GM12878 (cell line): ENCODE data around the gene DOCK2. TPM values are rescaled to one million over a fixed set of nuclear protein-coding genes. Genes with fewer than 3 reads are reported as not detected.
A peak's percentile ranks its signal among the peaks of the same experiment; 100 is the strongest.
"Not testable (repeated sequence)": the region's sequence is repeated elsewhere in the genome, so short reads cannot be mapped to it uniquely, and the experiment has no call there.

Source experiments
- ATAC-seq: fragments of 200-7000 bp; cut with Tn5 transposase; 3 replicates; pipeline ENCODE4 v1.9.1; 2020; ENCODE audit warnings: mild to moderate bottlenecking, moderate library complexity
- BruUV-seq: library from RNA; stranded (reverse); fragments of 400-500 nt; replicated peaks from 2 replicates; lab custom pipeline; 2021; lab: Mats Ljungman, UMichigan
- CTCF ChIA-PET: fragments of 300-600 bp; sonication (Branson Sonifier 250); formaldehyde crosslinking; extraction: SDS; loops from one replicate; lab custom pipeline; 2021; ENCODE audit warnings: inconsistent platforms; lab: Yijun Ruan, JAX
- POLR2A ChIA-PET: fragments of 350-600 bp; formaldehyde crosslinking; extraction: SDS; loops from one replicate; lab custom pipeline; 2021; ENCODE audit warnings: inconsistent platforms; lab: Charles Lee
- RAD21 ChIA-PET: fragments of 300-600 bp; sonication (Branson Sonifier 250); formaldehyde crosslinking; loops from one replicate; lab custom pipeline; 2023; ENCODE audit warnings: antibody characterized with exemption; ENCODE audit not compliant: unreplicated experiment; lab: Charles Lee
- SMC1A ChIA-PET: fragments of 300-600 bp; sonication (Branson Sonifier 250); formaldehyde crosslinking; loops from one replicate; lab custom pipeline; 2023; ENCODE audit not compliant: unreplicated experiment, uncharacterized antibody; lab: Charles Lee
- DNase-seq: peaks from one replicate; pipeline ENCODE4 v3.0.0-alpha.2; 2011; ENCODE audit warnings: low read depth, low spot score
- FAIRE-seq: peaks from 3 replicates; lab custom pipeline; 2011; peaks lifted over from hg19 to GRCh38; lab: Jason Lieb, UNC
- H2AFZ ChIP-seq: 2 replicates; pipeline ENCODE4 v1.6.0; 2011; ENCODE audit warnings: low read depth, low read length, control low read depth; ENCODE audit not compliant: control insufficient read depth
- H3K27ac ChIP-seq: 2 replicates; pipeline ENCODE4 v1.5.1; 2011; ENCODE audit warnings: control low read depth; ENCODE audit not compliant: control insufficient read depth, insufficient read depth
- H3K27me3 ChIP-seq, 2 experiments: replicated peaks in 1 of 2; 2 replicates each; pipeline versions ENCODE4 v1.6.0 to v1.6.1; 2011; ENCODE audit warnings: low read length in 1 of 2; ENCODE audit not compliant: control insufficient read depth in 2 of 2, insufficient read depth in 2 of 2
- H3K36me3 ChIP-seq, 2 experiments: 2 replicates each; pipeline ENCODE4 v1.5.1; 2011; ENCODE audit warnings: low read length in 1 of 2; ENCODE audit not compliant: control insufficient read depth in 2 of 2, insufficient read depth in 2 of 2
- H3K4me1 ChIP-seq: 2 replicates; pipeline ENCODE4 v1.6.1; 2011; ENCODE audit warnings: mild to moderate bottlenecking, low read length, moderate library complexity, mixed read lengths; ENCODE audit not compliant: control insufficient read depth, insufficient read depth
- H3K4me2 ChIP-seq: 2 replicates; pipeline ENCODE4 v1.6.0; 2011; ENCODE audit warnings: control low read depth; ENCODE audit not compliant: control insufficient read depth, insufficient read depth
- H3K4me3 ChIP-seq: fragments of 200-600 bp; sonication (generic); 2 replicates; pipeline ENCODE4 v1.5.1; 2016
- H3K79me2 ChIP-seq: 2 replicates; pipeline ENCODE4 v1.6.0; 2011; ENCODE audit warnings: low read length; ENCODE audit not compliant: control insufficient read depth, insufficient read depth
- H3K9ac ChIP-seq: 2 replicates; pipeline ENCODE4 v1.8.0; 2011; ENCODE audit warnings: low read length, control low read depth, mixed read lengths; ENCODE audit not compliant: control insufficient read depth, insufficient read depth
- H3K9me3 ChIP-seq: replicated peaks from 3 replicates; pipeline ENCODE4 v1.5.1; 2011; ENCODE audit warnings: mild to moderate bottlenecking, low read length; ENCODE audit not compliant: control insufficient read depth, insufficient read depth
- H4K20me1 ChIP-seq: 2 replicates; pipeline ENCODE4 v1.6.0; 2011; ENCODE audit not compliant: control insufficient read depth, insufficient read depth
- EZH2 ChIP-seq: IDR thresholded peaks from 2 replicates; pipeline ENCODE4 v1.6.1; 2012; ENCODE audit warnings: low read depth, mild to moderate bottlenecking, control low read depth, inconsistent platforms, low read length, borderline replicate concordance; ENCODE audit not compliant: control insufficient read depth
- FOXM1 ChIP-seq: IDR thresholded peaks from 2 replicates; pipeline ENCODE4 v1.6.1; 2012; ENCODE audit warnings: low read depth, mild to moderate bottlenecking, inconsistent platforms, low read length, moderate library complexity
- POLR2AphosphoS2 ChIP-seq: IDR thresholded peaks from 2 replicates; pipeline ENCODE4 v1.6.1; 2011; ENCODE audit warnings: low read depth, mild to moderate bottlenecking, low read length, improper control_type of control experiment, moderate library complexity
- SIN3A ChIP-seq: IDR thresholded peaks from 2 replicates; pipeline ENCODE4 v1.6.1; 2012; ENCODE audit warnings: low read depth, low read length, improper control_type of control experiment
- SREBF2 ChIP-seq: IDR thresholded peaks from 2 replicates; pipeline ENCODE4 v1.6.1; 2012; ENCODE audit warnings: mild to moderate bottlenecking, low read length
- WGBS: methylation state at CpG from one replicate; pipeline ENCODE4 v1.1.6; 2016; ENCODE audit warnings: low lambda C conversion rate; ENCODE audit not compliant: insufficient replicate concordance, insufficient coverage; ENCODE audit errors: missing lambda C conversion rate; 5-methylcytosine and 5-hydroxymethylcytosine counted together
- in situ Hi-C: fragments of 300-500 bp; cut with MboI; formaldehyde crosslinking; loops from 9 replicates; pipeline ENCODE4 v1.14.3; 2018; ENCODE audit warnings: mixed read lengths
- intact Hi-C: fragments of 100-400 bp; cut with micrococcal nuclease; formaldehyde crosslinking; loops from one replicate; pipeline ENCODE4 v1.14.2; 2022; ENCODE audit not compliant: unreplicated experiment
- polyA plus RNA-seq, 11 experiments: library from polyadenylated mRNA; depleted of rRNA in 4 of 11; unstranded in 6 of 11; stranded (reverse) in 5 of 11; fragments of >200 nt; fragmentation: Nextera tagmentation in 4 of 11; fragmentation: Illumina TruSeq in 1 of 11; extraction: Ambion mirVana in 4 of 11; extraction: Trizol in 1 of 11; gene quantifications; 1 replicate in 1 of 11; 2 replicates in 10 of 11; pipeline versions ENCODE4 v1.2.1 to v1.2.3, GENCODE V29; 2011 to 2016; ENCODE audit warnings: inconsistent platforms in 2 of 11, missing spikeins in 2 of 11, low read depth in 1 of 11
- total RNA-seq, 4 experiments: library from RNA; depleted of rRNA in 3 of 4; stranded (reverse); fragments of >200 nt in 3 of 4; fragmentation: Illumina TruSeq in 1 of 4; extraction: Trizol in 1 of 4; gene quantifications; 2 replicates each; pipeline versions ENCODE4 v1.2.1 to v1.2.3, GENCODE V29; 2013 to 2021
- TF ChIP-seq, protein P1 (sequence below): IDR thresholded peaks from 2 replicates; pipeline ENCODE4 v1.6.1; 2012; ENCODE audit warnings: mild to moderate bottlenecking, low read depth, low read length
- TF ChIP-seq, protein P2 (sequence below): IDR thresholded peaks from 2 replicates; pipeline ENCODE4 v1.6.1; 2011; ENCODE audit warnings: low read depth, mild to moderate bottlenecking, low read length, moderate library complexity, borderline replicate concordance; ENCODE audit errors: extremely low read depth

The DOCK2 gene
- total and polyA plus RNA-seq, 10 of the 15 experiments (the other 5 are each of a cell fraction or from before 2014, with no cell fraction given): 34.2 to 192 (median 118) TPM

DNA sequence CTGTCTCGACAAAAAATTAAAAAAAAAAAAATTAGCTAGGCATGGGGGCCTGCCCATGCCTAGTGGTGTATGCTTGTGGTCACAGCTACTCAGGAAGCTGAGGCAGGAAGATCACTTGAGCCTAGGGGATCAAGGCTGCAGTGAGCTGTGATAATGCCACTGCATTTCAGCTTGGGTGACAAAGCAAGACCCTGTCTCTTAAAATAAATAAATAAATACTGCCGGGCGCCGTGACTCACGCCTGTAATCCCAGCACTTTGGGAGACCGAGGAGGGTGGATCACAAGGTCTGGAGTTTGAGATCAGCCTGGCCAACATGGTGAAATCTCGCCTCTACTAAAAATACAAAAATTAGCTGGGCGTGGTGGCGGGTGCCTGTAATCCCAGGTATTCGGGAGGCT lies 115.5 kb downstream of the DOCK2 start:
- not testable (repeated sequence) for FAIRE-seq

DNA sequence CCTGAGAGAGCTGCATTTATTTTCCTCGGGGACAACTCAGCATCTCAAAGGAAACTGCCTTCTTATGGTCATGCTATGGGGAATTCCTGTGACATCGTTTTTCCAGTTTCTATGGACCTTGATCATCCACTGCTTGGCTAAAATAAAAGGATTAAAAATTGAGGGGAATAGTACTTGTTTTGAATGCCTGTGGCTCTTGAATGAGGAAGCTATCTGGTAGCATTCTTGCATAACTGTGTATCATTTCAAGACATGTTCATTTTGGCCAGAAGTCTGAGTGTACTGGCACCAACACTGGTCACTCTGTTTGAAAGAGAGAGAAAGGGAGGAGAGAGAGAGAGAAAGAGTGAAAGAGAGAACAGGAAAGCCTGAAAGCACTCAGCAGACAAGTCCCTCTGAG lies 116.7 kb downstream of the DOCK2 start:
- no peaks in the 10 kb centered on the region for H3K4me1 ChIP-seq
- no peaks in the 10 kb centered on the region for H3K27me3 ChIP-seq
- H3K79me2 ChIP-seq: no peaks in the 10 kb centered on the region
- peak; percentile 18; the same call in 2 of the 3 replicates for ATAC-seq
- peaks cover 12 to 33% of the 10 kb centered on the region in 2 experiments for H3K36me3 ChIP-seq
- FAIRE-seq: no peak
- no peak overlapping the region for H2AFZ ChIP-seq
- ChIA-PET SMC1A (interaction anchor here (0.7 to 26.1 kb wide), 8 partner anchors 10 to 226 kb away, joined by 3 to 315 read pairs (median 17); partner anchors contain the start of gene INSYN2B), CTCF (interaction anchor here (1.2 to 2.2 kb wide), 4 partner anchors 13 to 52 kb away, joined by 3 to 8 read pairs (median 6); no protein-coding TSS in a partner anchor), POLR2A (interaction anchor here (0.8 to 1.5 kb wide), 4 partner anchors 10 to 52 kb away, joined by 3 to 6 read pairs (median 4); no protein-coding TSS in a partner anchor), RAD21 (interaction anchor here (0.8 to 9.7 kb wide), 5 partner anchors 10 to 226 kb away, joined by 3 to 78 read pairs (median 16); partner anchors contain the start of gene INSYN2B)
- intact Hi-C loops: no loop called here
- in situ Hi-C loops: no loop called here
- no TSS peak for BruUV-seq
- H3K4me2 ChIP-seq: no peak overlapping the region
- no peaks in the 10 kb centered on the region for H3K9me3 ChIP-seq
- WGBS: 2% methylated on average over 2 of the region's 2 CpGs
- no peak for DNase-seq
- no peak overlapping the region for H3K27ac ChIP-seq
- H3K9ac ChIP-seq: no peak overlapping the region
- no peaks in the 10 kb centered on the region for H4K20me1 ChIP-seq
- H3K4me3 ChIP-seq: no peak overlapping the region
- TF ChIP-seq FOXM1: no peak
- no peak for TF ChIP-seq SREBF2
- TF ChIP-seq, protein P1, sequence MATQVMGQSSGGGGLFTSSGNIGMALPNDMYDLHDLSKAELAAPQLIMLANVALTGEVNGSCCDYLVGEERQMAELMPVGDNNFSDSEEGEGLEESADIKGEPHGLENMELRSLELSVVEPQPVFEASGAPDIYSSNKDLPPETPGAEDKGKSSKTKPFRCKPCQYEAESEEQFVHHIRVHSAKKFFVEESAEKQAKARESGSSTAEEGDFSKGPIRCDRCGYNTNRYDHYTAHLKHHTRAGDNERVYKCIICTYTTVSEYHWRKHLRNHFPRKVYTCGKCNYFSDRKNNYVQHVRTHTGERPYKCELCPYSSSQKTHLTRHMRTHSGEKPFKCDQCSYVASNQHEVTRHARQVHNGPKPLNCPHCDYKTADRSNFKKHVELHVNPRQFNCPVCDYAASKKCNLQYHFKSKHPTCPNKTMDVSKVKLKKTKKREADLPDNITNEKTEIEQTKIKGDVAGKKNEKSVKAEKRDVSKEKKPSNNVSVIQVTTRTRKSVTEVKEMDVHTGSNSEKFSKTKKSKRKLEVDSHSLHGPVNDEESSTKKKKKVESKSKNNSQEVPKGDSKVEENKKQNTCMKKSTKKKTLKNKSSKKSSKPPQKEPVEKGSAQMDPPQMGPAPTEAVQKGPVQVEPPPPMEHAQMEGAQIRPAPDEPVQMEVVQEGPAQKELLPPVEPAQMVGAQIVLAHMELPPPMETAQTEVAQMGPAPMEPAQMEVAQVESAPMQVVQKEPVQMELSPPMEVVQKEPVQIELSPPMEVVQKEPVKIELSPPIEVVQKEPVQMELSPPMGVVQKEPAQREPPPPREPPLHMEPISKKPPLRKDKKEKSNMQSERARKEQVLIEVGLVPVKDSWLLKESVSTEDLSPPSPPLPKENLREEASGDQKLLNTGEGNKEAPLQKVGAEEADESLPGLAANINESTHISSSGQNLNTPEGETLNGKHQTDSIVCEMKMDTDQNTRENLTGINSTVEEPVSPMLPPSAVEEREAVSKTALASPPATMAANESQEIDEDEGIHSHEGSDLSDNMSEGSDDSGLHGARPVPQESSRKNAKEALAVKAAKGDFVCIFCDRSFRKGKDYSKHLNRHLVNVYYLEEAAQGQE: no peak
- TF ChIP-seq POLR2AphosphoS2: no peak
- TF ChIP-seq, protein P2, sequence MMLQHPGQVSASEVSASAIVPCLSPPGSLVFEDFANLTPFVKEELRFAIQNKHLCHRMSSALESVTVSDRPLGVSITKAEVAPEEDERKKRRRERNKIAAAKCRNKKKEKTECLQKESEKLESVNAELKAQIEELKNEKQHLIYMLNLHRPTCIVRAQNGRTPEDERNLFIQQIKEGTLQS: no peak
- no peak for TF ChIP-seq SIN3A
- no peak for TF ChIP-seq EZH2

More for the DNA sequence above, 115.5 kb downstream of the DOCK2 start:
- H3K9me3 ChIP-seq, H2AFZ ChIP-seq, intact Hi-C loops, H3K4me1 ChIP-seq, DNase-seq, H4K20me1 ChIP-seq, H3K27me3 ChIP-seq, H3K4me2 ChIP-seq, H3K9ac ChIP-seq, in situ Hi-C loops, H3K27ac ChIP-seq, H3K79me2 ChIP-seq, H3K4me3 ChIP-seq, BruUV-seq, ATAC-seq: not testable (repeated sequence)
- POLR2A ChIA-PET: interaction anchor here (1.0 to 2.3 kb wide), 4 partner anchors 9 to 84 kb away, joined by 3 to 16 read pairs (median 3); no protein-coding TSS in a partner anchor
- RAD21 ChIA-PET: interaction anchor here (1.1 to 9.7 kb wide), 6 partner anchors 11 to 227 kb away, joined by 3 to 78 read pairs (median 10); partner anchors contain the start of genes INSYN2B and SPDL1
- peaks cover 15 to 34% of the 10 kb centered on the region in 2 experiments for H3K36me3 ChIP-seq
- CTCF ChIA-PET: interaction anchor here (0.6 to 3.2 kb wide), 6 partner anchors 10 to 765 kb away, joined by 3 to 27 read pairs (median 4); no protein-coding TSS in a partner anchor
- WGBS: 88% methylated on average over 10 of the region's 10 CpGs
- SMC1A ChIA-PET: interaction anchor here (0.6 to 26.1 kb wide), 10 partner anchors 10 to 651 kb away, joined by 3 to 315 read pairs (median 15); partner anchors contain the start of gene INSYN2B
